Neural progenitor cell (in vitro differentiated cells): ENCODE data around the gene BTBD10.
"Not testable (repeated sequence)": the region's sequence is repeated elsewhere in the genome, so short reads cannot be mapped to it uniquely, and the experiment has no call there.

Experiments used
- EZH2 ChIP-seq: fragments of 200-600 bp; sonication (generic); IDR thresholded peaks from 2 replicates; pipeline ENCODE4 v1.6.1; 2017; ENCODE audit warnings: antibody characterized with exemption, mild to moderate bottlenecking, moderate library complexity
- EZH2phosphoT487 ChIP-seq: fragments of 200-600 bp; sonication (generic); IDR thresholded peaks from 2 replicates; pipeline ENCODE4 v1.6.1; 2017; ENCODE audit warnings: antibody characterized with exemption
- TF ChIP-seq, protein P1 (sequence below): fragments of 200-600 bp; sonication (generic); IDR thresholded peaks from 2 replicates; pipeline ENCODE4 v1.5.1; 2017; ENCODE audit warnings: antibody characterized with exemption, mild to moderate bottlenecking

DNA sequence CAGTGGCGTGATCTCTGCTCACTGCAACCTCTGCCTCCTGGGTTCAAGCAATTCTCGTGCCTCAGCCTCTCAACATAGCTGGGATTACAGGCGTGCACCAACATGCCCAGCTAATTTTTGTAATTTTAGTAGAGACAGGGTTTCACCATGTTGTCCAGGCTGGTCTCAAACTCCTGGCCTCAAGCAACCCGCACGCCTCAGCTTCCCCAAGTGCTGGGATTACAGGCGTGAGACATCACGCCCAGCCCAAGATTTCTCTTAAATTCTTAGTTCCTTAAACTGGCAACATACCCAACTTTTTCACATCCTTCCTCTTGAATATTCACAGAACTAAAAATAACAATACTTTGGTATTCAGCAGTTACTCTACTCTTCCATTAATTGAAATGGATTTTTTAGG lies 26.2 kb downstream of the BTBD10 start:
- TF ChIP-seq, protein P1, sequence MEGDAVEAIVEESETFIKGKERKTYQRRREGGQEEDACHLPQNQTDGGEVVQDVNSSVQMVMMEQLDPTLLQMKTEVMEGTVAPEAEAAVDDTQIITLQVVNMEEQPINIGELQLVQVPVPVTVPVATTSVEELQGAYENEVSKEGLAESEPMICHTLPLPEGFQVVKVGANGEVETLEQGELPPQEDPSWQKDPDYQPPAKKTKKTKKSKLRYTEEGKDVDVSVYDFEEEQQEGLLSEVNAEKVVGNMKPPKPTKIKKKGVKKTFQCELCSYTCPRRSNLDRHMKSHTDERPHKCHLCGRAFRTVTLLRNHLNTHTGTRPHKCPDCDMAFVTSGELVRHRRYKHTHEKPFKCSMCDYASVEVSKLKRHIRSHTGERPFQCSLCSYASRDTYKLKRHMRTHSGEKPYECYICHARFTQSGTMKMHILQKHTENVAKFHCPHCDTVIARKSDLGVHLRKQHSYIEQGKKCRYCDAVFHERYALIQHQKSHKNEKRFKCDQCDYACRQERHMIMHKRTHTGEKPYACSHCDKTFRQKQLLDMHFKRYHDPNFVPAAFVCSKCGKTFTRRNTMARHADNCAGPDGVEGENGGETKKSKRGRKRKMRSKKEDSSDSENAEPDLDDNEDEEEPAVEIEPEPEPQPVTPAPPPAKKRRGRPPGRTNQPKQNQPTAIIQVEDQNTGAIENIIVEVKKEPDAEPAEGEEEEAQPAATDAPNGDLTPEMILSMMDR = not testable (repeated sequence)
- not testable (repeated sequence) for TF ChIP-seq EZH2phosphoT487, EZH2
